HG02973 (cell line): ENCODE results near the gene KCNC1.

ENCODE experiments used
- ATAC-seq: cut with Tn5 transposase; IDR thresholded peaks from one replicate; pipeline ENCODE4 v1.9.1; 2021; ENCODE audit warnings: moderate library complexity; ENCODE audit not compliant: unreplicated experiment

The KCNC1 gene

GRCh38 chr11:17772704-17773600 lies 38.4 kb downstream of the KCNC1 start:
- ATAC-seq = no peak

GRCh38 chr11:17773674-17774073 lies 39.1 kb downstream of the KCNC1 start:
- ATAC-seq = no peak

GRCh38 chr11:17774232-17775034 lies 39.9 kb downstream of the KCNC1 start:
- no peak for ATAC-seq

GRCh38 chr11:17775035-17775348 lies 40.4 kb downstream of the KCNC1 start:
- ATAC-seq = no peak

- ATAC-seq = no peak
These were observed 41.1 kb downstream of the KCNC1 start for GRCh38 chr11:17775507-17776211.

- no peak for ATAC-seq
These were observed 41.8 kb downstream of the KCNC1 start for GRCh38 chr11:17776212-17776875.

GRCh38 chr11:17777086-17777737 lies 42.6 kb downstream of the KCNC1 start:
- ATAC-seq = no peak

- no peak for ATAC-seq
These were observed 43.1 kb downstream of the KCNC1 start for GRCh38 chr11:17777738-17778091.

GRCh38 chr11:17778352-17778751 lies 43.8 kb downstream of the KCNC1 start:
- ATAC-seq = no peak

- no peak for ATAC-seq
These were observed 44.6 kb downstream of the KCNC1 start for GRCh38 chr11:17778956-17779860.

GRCh38 chr11:17779861-17780594 lies 45.4 kb downstream of the KCNC1 start:
- ATAC-seq = no peak

GRCh38 chr11:17780668-17781067 lies 46.1 kb downstream of the KCNC1 start:
- ATAC-seq = no peak

GRCh38 chr11:17781221-17781620 lies 46.6 kb downstream of the KCNC1 start:
- no peak for ATAC-seq

GRCh38 chr11:17781626-17782025 lies 47.0 kb downstream of the KCNC1 start:
- no peak for ATAC-seq

GRCh38 chr11:17782145-17782544 lies 47.6 kb downstream of the KCNC1 start:
- ATAC-seq = no peak

GRCh38 chr11:17782603-17783337 lies 48.2 kb downstream of the KCNC1 start:
- ATAC-seq = no peak

GRCh38 chr11:17783878-17784277 lies 49.3 kb downstream of the KCNC1 start:
- no peak for ATAC-seq

GRCh38 chr11:17786824-17787525 lies 52.4 kb downstream of the KCNC1 start:
- no peak for ATAC-seq
